ENCODE data around the gene SMYD3. TPM values are rescaled to one million over a fixed set of nuclear protein-coding genes. Genes with fewer than 3 reads are reported as not detected.

The SMYD3 gene
- total RNA-seq, 4 donors from 2014 or later = 33.7 to 105 (median 51.4) TPM

- no peaks in the 10 kb centered on the region for H3K27me3 ChIP-seq
- no peaks in the 10 kb centered on the region for H3K4me1 ChIP-seq
- WGBS, 2 donors = 90 to 96% methylated on average over 2 of the region's 2 CpGs
- no peaks in the 10 kb centered on the region for H3K36me3 ChIP-seq
- no peak for DNase-seq
- H3K9me3 ChIP-seq = no peaks in the 10 kb centered on the region
- H3K4me3 ChIP-seq (replicated peaks in 1 of 3) = no peak overlapping the region
- H3K27ac ChIP-seq = no peak overlapping the region
- TF ChIP-seq POLR2A (IDR thresholded peaks at IDR 0.05) (no peak), CTCF (IDR thresholded peaks at IDR 0.05) (no peak)
- intact Hi-C loops (cut with DNase I) = no loop called here
Measured at GRCh38 chr1:246052603-246053002, 454.5 kb downstream of the SMYD3 start.

GRCh38 chr1:246051909-246052518, 455.1 kb downstream of the SMYD3 start:
- TF ChIP-seq CTCF (IDR thresholded peaks at IDR 0.05) (no peak), POLR2A (IDR thresholded peaks at IDR 0.05) (no peak)
- H3K27ac ChIP-seq = no peak overlapping the region
- H3K4me3 ChIP-seq (replicated peaks in 1 of 3) = no peak overlapping the region
- H3K4me1 ChIP-seq = no peaks in the 10 kb centered on the region
- H3K36me3 ChIP-seq = no peaks in the 10 kb centered on the region
- no peaks in the 10 kb centered on the region for H3K27me3 ChIP-seq
- no peak for DNase-seq
- 65 to 70% methylated on average over 4 of the region's 4 CpGs for WGBS, 2 donors
- no peaks in the 10 kb centered on the region for H3K9me3 ChIP-seq
- intact Hi-C loops (cut with DNase I) = no loop called here

GRCh38 chr1:246048693-246049092, 458.4 kb downstream of the SMYD3 start:
- Histone ChIP-seq H3K4me1 (no peaks in the 10 kb centered on the region), H3K27me3 (no peaks in the 10 kb centered on the region), H3K9me3 (no peaks in the 10 kb centered on the region), H3K27ac (no peak overlapping the region), H3K36me3 (no peaks in the 10 kb centered on the region), H3K4me3 (replicated peaks in 1 of 3) (no peak overlapping the region)
- DNase-seq = no peak
- intact Hi-C loops (cut with DNase I) = no loop called here
- 86 to 91% methylated on average over 5 of the region's 5 CpGs for WGBS, 2 donors
- no peak for TF ChIP-seq CTCF (IDR thresholded peaks at IDR 0.05)
- no peak for TF ChIP-seq POLR2A (IDR thresholded peaks at IDR 0.05)

GRCh38 chr1:246043556-246043955, 463.5 kb downstream of the SMYD3 start:
- no peak overlapping the region for H3K27ac ChIP-seq
- no peaks in the 10 kb centered on the region for H3K36me3 ChIP-seq
- no peak for DNase-seq
- H3K4me1 ChIP-seq = no peaks in the 10 kb centered on the region
- intact Hi-C loops (cut with DNase I) = no loop called here
- TF ChIP-seq POLR2A (IDR thresholded peaks at IDR 0.05) (no peak), CTCF (IDR thresholded peaks at IDR 0.05) (no peak)
- H3K4me3 ChIP-seq (replicated peaks in 1 of 3) = no peak overlapping the region
- H3K9me3 ChIP-seq = no peaks in the 10 kb centered on the region
- 60 to 70% methylated on average over 5 of the region's 5 CpGs for WGBS, 2 donors
- no peaks in the 10 kb centered on the region for H3K27me3 ChIP-seq

GRCh38 chr1:246041360-246041759, 465.7 kb downstream of the SMYD3 start:
- Histone ChIP-seq H3K4me3 (replicated peaks in 1 of 3) (no peak overlapping the region), H3K27ac (no peak overlapping the region), H3K4me1 (no peaks in the 10 kb centered on the region), H3K27me3 (no peaks in the 10 kb centered on the region), H3K9me3 (no peaks in the 10 kb centered on the region), H3K36me3 (no peaks in the 10 kb centered on the region)
- WGBS, 2 donors = 77 to 99% methylated on average over 5 of the region's 5 CpGs
- TF ChIP-seq POLR2A (IDR thresholded peaks at IDR 0.05) (no peak), CTCF (IDR thresholded peaks at IDR 0.05) (no peak)
- intact Hi-C loops (cut with DNase I) = no loop called here
- DNase-seq = no peak
